OCI-LY1 (cell line): ENCODE data around the gene ATAD3C.

ENCODE experiments used
- EZH2 ChIP-seq: fragments of 200-600 bp; sonication (generic), shearing (Covaris generic); IDR thresholded peaks from 2 replicates; pipeline ENCODE4 v1.8.0; 2017; ENCODE audit warnings: borderline replicate concordance, mixed run types, mild to moderate bottlenecking, antibody characterized with exemption, low read length, moderate library complexity, mixed read lengths
- TF ChIP-seq, protein P1 (sequence below): fragments of 200-600 bp; sonication (generic), shearing (Covaris generic); IDR thresholded peaks from 2 replicates; pipeline ENCODE4 v1.5.1; 2017; ENCODE audit warnings: mild to moderate bottlenecking, antibody characterized with exemption, low read length, moderate library complexity, mixed read lengths

DNA sequence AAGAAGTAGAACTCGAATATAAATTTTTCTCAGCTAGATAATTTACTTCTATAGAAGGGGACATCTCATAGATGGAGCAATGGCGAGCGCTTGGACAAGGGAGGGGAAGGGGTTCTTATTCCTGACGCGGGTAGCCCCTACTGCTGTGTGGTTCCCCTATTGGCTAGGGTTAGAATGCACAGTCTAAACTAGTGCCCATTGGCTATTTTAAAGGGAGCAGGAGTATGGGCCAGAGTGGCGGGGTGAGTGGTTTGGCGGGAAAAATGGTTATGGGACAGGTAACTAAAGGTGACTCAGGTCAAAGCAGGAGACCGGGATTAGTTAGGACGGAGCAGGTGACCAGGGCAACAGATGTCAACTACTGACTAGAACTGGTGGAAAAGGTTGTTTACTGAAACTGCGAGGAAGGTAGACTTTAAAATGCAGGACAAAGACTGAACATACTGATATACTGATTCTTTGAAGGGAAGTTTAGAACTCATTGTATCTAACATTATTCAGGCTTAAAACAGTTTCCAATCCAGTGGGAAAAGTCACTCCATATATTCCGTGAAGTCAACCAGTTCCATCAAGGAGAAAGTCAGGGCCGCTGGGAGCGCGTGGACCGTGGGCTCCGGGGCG lies 61.5 kb downstream of the ATAD3C start:
- TF ChIP-seq, protein P1, sequence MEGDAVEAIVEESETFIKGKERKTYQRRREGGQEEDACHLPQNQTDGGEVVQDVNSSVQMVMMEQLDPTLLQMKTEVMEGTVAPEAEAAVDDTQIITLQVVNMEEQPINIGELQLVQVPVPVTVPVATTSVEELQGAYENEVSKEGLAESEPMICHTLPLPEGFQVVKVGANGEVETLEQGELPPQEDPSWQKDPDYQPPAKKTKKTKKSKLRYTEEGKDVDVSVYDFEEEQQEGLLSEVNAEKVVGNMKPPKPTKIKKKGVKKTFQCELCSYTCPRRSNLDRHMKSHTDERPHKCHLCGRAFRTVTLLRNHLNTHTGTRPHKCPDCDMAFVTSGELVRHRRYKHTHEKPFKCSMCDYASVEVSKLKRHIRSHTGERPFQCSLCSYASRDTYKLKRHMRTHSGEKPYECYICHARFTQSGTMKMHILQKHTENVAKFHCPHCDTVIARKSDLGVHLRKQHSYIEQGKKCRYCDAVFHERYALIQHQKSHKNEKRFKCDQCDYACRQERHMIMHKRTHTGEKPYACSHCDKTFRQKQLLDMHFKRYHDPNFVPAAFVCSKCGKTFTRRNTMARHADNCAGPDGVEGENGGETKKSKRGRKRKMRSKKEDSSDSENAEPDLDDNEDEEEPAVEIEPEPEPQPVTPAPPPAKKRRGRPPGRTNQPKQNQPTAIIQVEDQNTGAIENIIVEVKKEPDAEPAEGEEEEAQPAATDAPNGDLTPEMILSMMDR, result peak; percentile 8; the same call in 1 of the 2 replicates
- TF ChIP-seq EZH2, result no peak
